HepG2 (cell line): ENCODE measurements around the gene PLEKHG7. TPM values are rescaled to one million over a fixed set of nuclear protein-coding genes. Genes with fewer than 3 reads are reported as not detected.
A peak's percentile ranks its signal among the peaks of the same experiment; 100 is the strongest.
"Not testable (repeated sequence)": the region's sequence is repeated elsewhere in the genome, so short reads cannot be mapped to it uniquely, and the experiment has no call there.

ENCODE experiments used
- ATAC-seq: fragments of 200-7000 bp; cut with Tn5 transposase; 3 replicates; pipeline ENCODE4 v1.9.1; 2020; ENCODE audit warnings: mild to moderate bottlenecking, moderate library complexity
- BruUV-seq: library from RNA; stranded (reverse); fragments of 400-500 nt; replicated peaks from 2 replicates; lab custom pipeline; 2021; lab: Mats Ljungman, UMichigan
- CTCF ChIA-PET: fragments of 300-600 bp; formaldehyde crosslinking; extraction: SDS; loops from one replicate; lab custom pipeline; 2021; ENCODE audit warnings: low total read pairs, inconsistent platforms, low intra/inter-chr PET ratio; lab: Yijun Ruan, JAX
- POLR2A ChIA-PET: fragments of 350-600 bp; sonication (Branson Sonifier 250); formaldehyde crosslinking; loops from one replicate; lab custom pipeline; 2020; ENCODE audit warnings: antibody characterized with exemption, inconsistent platforms; lab: Yijun Ruan, JAX
- DNase-seq: peaks from one replicate; pipeline ENCODE4 v3.0.0-alpha.2; 2015; ENCODE audit warnings: low spot score
- FAIRE-seq: peaks from 3 replicates; lab custom pipeline; 2011; peaks lifted over from hg19 to GRCh38; lab: Jason Lieb, UNC
- H2AFZ ChIP-seq: one replicate; pipeline ENCODE4 v1.6.1; 2011; ENCODE audit warnings: low read length, inconsistent platforms
- H3K27ac ChIP-seq: fragments of 300-600 bp; 3 replicates; pipeline ENCODE4 v1.8.0; 2011; ENCODE audit warnings: mixed run types, mild to moderate bottlenecking, mixed read lengths, low read length, inconsistent platforms; ENCODE audit not compliant: insufficient read depth; ENCODE audit errors: extremely low read length
- H3K27me3 ChIP-seq, 2 experiments: fragments of 200-600 bp in 1 of 2; 2 replicates in 1 of 2; 3 replicates in 1 of 2; pipeline versions ENCODE4 v1.6.0 to v1.8.0; 2011; ENCODE audit warnings: low read length in 2 of 2, mild to moderate bottlenecking in 2 of 2, moderate library complexity in 2 of 2, inconsistent platforms in 1 of 2; ENCODE audit not compliant: insufficient read depth in 2 of 2, control insufficient read depth in 1 of 2
- H3K36me3 ChIP-seq, 2 experiments: fragments of 200-600 bp in 1 of 2; replicated peaks in 1 of 2; 2 replicates in 1 of 2; 3 replicates in 1 of 2; pipeline versions ENCODE4 v1.5.1 to v1.8.0; 2011; ENCODE audit warnings: low read length in 2 of 2, inconsistent platforms in 1 of 2; ENCODE audit not compliant: insufficient read depth in 2 of 2, control insufficient read depth in 1 of 2
- H3K4me1 ChIP-seq: 2 replicates; pipeline ENCODE4 v1.5.1; 2012; ENCODE audit warnings: low read length, inconsistent platforms; ENCODE audit not compliant: insufficient read depth
- H3K4me2 ChIP-seq: 2 replicates; pipeline ENCODE4 v1.6.0; 2011; ENCODE audit warnings: low read depth, low read length, inconsistent platforms
- H3K4me3 ChIP-seq, 3 experiments: fragments of 200-600 bp in 1 of 3; sonication (generic), shearing (Covaris generic) in 1 of 3; replicated peaks in 1 of 3; 2 replicates each; pipeline ENCODE4 v1.5.1; 2011 to 2016; ENCODE audit warnings: low read length in 3 of 3, inconsistent platforms in 2 of 3, low read depth in 2 of 3, mild to moderate bottlenecking in 2 of 3, control low read depth in 1 of 3, mixed read lengths in 1 of 3; ENCODE audit not compliant: insufficient read depth in 1 of 3
- H3K79me2 ChIP-seq: one replicate; pipeline ENCODE4 v1.6.1; 2011; ENCODE audit warnings: low read length, inconsistent platforms; ENCODE audit not compliant: insufficient read depth
- H3K9ac ChIP-seq: 2 replicates; pipeline ENCODE4 v1.6.0; 2011; ENCODE audit warnings: mild to moderate bottlenecking, low read depth, low read length, inconsistent platforms; ENCODE audit not compliant: insufficient read depth
- H3K9me3 ChIP-seq: 2 replicates; pipeline ENCODE4 v1.5.1; 2012; ENCODE audit warnings: mild to moderate bottlenecking, low read length
- H4K20me1 ChIP-seq: 2 replicates; pipeline ENCODE4 v1.6.0; 2011; ENCODE audit warnings: inconsistent platforms, mild to moderate bottlenecking, low read length, moderate library complexity; ENCODE audit not compliant: insufficient read depth
- GTF3A ChIP-seq: sonication (generic); formaldehyde crosslinking; conservative IDR thresholded peaks from 2 replicates; pipeline ENCODE4 v1.4.0; 2020; ENCODE audit warnings: mild to moderate bottlenecking, missing genetic modification reagents
- RXRA ChIP-seq: sonication (generic); formaldehyde crosslinking; IDR thresholded peaks from 2 replicates; pipeline ENCODE4 v1.5.1; 2020; ENCODE audit warnings: missing genetic modification reagents
- SATB2 ChIP-seq: sonication (generic); formaldehyde crosslinking; IDR thresholded peaks from 2 replicates; pipeline ENCODE4 v1.5.0; 2020; ENCODE audit warnings: missing genetic modification reagents
- ZNF124 ChIP-seq: sonication (generic); formaldehyde crosslinking; IDR thresholded peaks from 2 replicates; pipeline ENCODE4 v1.4.0; 2020; ENCODE audit warnings: missing genetic modification reagents
- ZNF24 ChIP-seq: fragments of 450-650 bp; IDR thresholded peaks from 2 replicates; pipeline ENCODE4 v1.6.1; 2017; ENCODE audit warnings: antibody characterized with exemption, mild to moderate bottlenecking
- ZNF333 ChIP-seq: sonication (generic); formaldehyde crosslinking; IDR thresholded peaks from 2 replicates; pipeline ENCODE4 v1.4.0; 2020; ENCODE audit warnings: mild to moderate bottlenecking, missing genetic modification reagents, borderline replicate concordance
- ZNF776 ChIP-seq: sonication (generic); formaldehyde crosslinking; IDR thresholded peaks from 2 replicates; pipeline ENCODE4 v1.4.0; 2020; ENCODE audit warnings: mild to moderate bottlenecking, missing genetic modification reagents
- WGBS: methylation state at CpG from one replicate; pipeline ENCODE4 v1.1.6; 2017; ENCODE audit warnings: low lambda C conversion rate; 5-methylcytosine and 5-hydroxymethylcytosine counted together
- in situ Hi-C: cut with HindIII; loops from 2 replicates; pipeline ENCODE4 v1.10.0; 2017; ENCODE audit warnings: low pct_unique_long_range_greater_than_20kb; ENCODE audit not compliant: extremely low pct_ligation_motif_present
- intact Hi-C: fragments of 100-400 bp; cut with micrococcal nuclease; formaldehyde crosslinking; loops from one replicate; pipeline ENCODE4 v1.10.0; 2022; ENCODE audit not compliant: unreplicated experiment
- polyA plus RNA-seq, 8 experiments: library from polyadenylated mRNA; depleted of rRNA in 3 of 8; stranded (reverse) in 7 of 8; unstranded in 1 of 8; fragments of >200 nt; fragmentation: Illumina TruSeq in 4 of 8; extraction: Trizol in 4 of 8; gene quantifications; 2 replicates each; pipeline versions ENCODE4 v1.2.1 to v1.2.3, GENCODE V29; 2011 to 2016; ENCODE audit warnings: low read depth in 4 of 8, missing spikeins in 1 of 8, mixed read lengths in 1 of 8; ENCODE audit not compliant: insufficient read depth in 1 of 8
- total RNA-seq, 5 experiments: library from RNA; depleted of rRNA; stranded (reverse); fragments of >200 nt; fragmentation: Illumina TruSeq; extraction: Trizol; gene quantifications; 2 replicates each; pipeline ENCODE4 v1.2.3, GENCODE V29; 2016; ENCODE audit warnings: low read depth in 1 of 5

Gene PLEKHG7
- total and polyA plus RNA-seq, 2 of the 13 experiments (the other 11 are each of a cell fraction or from before 2014, with no cell fraction given): not detected

GRCh38 chr12:92786045-92786444 is 83.3 kb downstream of the PLEKHG7 start:
- H3K4me1 ChIP-seq: no peaks in the 10 kb centered on the region
- DNase-seq (no peak), ATAC-seq (no peak), FAIRE-seq (no peak)
- H3K9ac ChIP-seq: no peak overlapping the region
- 92% methylated on average over 1 of the region's 1 CpG for WGBS
- H3K27ac ChIP-seq: no peak overlapping the region
- H3K4me3 ChIP-seq: no peak overlapping the region
- H3K4me2 ChIP-seq: no peak overlapping the region
- H3K27me3 ChIP-seq: no peaks in the 10 kb centered on the region
- CTCF ChIA-PET: no interaction called here
- in situ Hi-C loops (loop anchor here (10.0 kb wide), 1 partner anchor 629 kb away; no protein-coding TSS in a partner anchor), intact Hi-C loops (loop anchor here (10.0 kb wide), 2 partner anchors 339 to 1319 kb away; no protein-coding TSS in a partner anchor)
- POLR2A ChIA-PET: no interaction called here
- no peak overlapping the region for H2AFZ ChIP-seq
- H4K20me1 ChIP-seq: no peaks in the 10 kb centered on the region
- peaks cover 2 to 27% of the 10 kb centered on the region in 2 experiments; a peak in 3 of 5 replicates for H3K36me3 ChIP-seq
- TSS peak; percentile 13 for BruUV-seq
- TF ChIP-seq SATB2 (CRISPR knock-in tag): no peak
- no peak for TF ChIP-seq ZNF24
- TF ChIP-seq ZNF333 (CRISPR knock-in tag): no peak
- TF ChIP-seq RXRA (CRISPR knock-in tag): no peak
- no peak for TF ChIP-seq ZNF776 (CRISPR knock-in tag)
- no peak for TF ChIP-seq GTF3A (CRISPR knock-in tag)
- TF ChIP-seq ZNF124 (CRISPR knock-in tag): no peak
- no peaks in the 10 kb centered on the region for H3K9me3 ChIP-seq
- no peaks in the 10 kb centered on the region for H3K79me2 ChIP-seq

GRCh38 chr12:92794356-92794755 is 91.6 kb downstream of the PLEKHG7 start:
- H3K36me3 ChIP-seq: peaks cover 1 to 16% of the 10 kb centered on the region in 2 experiments; a peak in 3 of 5 replicates
- H3K27me3 ChIP-seq, FAIRE-seq, H2AFZ ChIP-seq, CTCF ChIA-PET, H3K9ac ChIP-seq, BruUV-seq, POLR2A ChIA-PET, H4K20me1 ChIP-seq, ATAC-seq, H3K79me2 ChIP-seq, H3K9me3 ChIP-seq, H3K4me2 ChIP-seq, in situ Hi-C loops, H3K27ac ChIP-seq, H3K4me1 ChIP-seq, H3K4me3 ChIP-seq, intact Hi-C loops, DNase-seq: not testable (repeated sequence)
- 94% methylated on average over 5 of the region's 5 CpGs for WGBS
